GM19328 (cell line): ENCODE data around the gene SRRT.
"Not testable (repeated sequence)": the region's sequence is repeated elsewhere in the genome, so short reads cannot be mapped to it uniquely, and the experiment has no call there.

Experiments used
- ATAC-seq: cut with Tn5 transposase; IDR thresholded peaks from one replicate; pipeline ENCODE4 v1.9.1; 2021; ENCODE audit warnings: mild to moderate bottlenecking, moderate library complexity; ENCODE audit not compliant: unreplicated experiment

SRRT gene

GRCh38 chr7:100893318-100893895, 18.5 kb downstream of the SRRT start:
- ATAC-seq, result no peak

GRCh38 chr7:100893910-100894721, 19.2 kb downstream of the SRRT start:
- ATAC-seq, result no peak

- ATAC-seq, result no peak
Observed at GRCh38 chr7:100894860-100895700, 20.2 kb downstream of the SRRT start.

GRCh38 chr7:100895701-100895955, 20.7 kb downstream of the SRRT start, which contains the start of gene ACHE:
Gene ACHE, minus strand, starts transcription at chr7:100895888. Its CDS starts 1,656 bp downstream, at chr7:100894232.
- no peak for ATAC-seq

- no peak for ATAC-seq
Observed at GRCh38 chr7:100895956-100896731, 21.2 kb downstream of the SRRT start.

GRCh38 chr7:100896732-100897608, 22.1 kb downstream of the SRRT start:
- ATAC-seq, result no peak

- no peak for ATAC-seq
Observed at GRCh38 chr7:100897772-100898454, 23.0 kb downstream of the SRRT start.

- no peak for ATAC-seq
Observed at GRCh38 chr7:100899432-100899831, 24.5 kb downstream of the SRRT start.

GRCh38 chr7:100900978-100901377, 26.1 kb downstream of the SRRT start:
- no peak for ATAC-seq

GRCh38 chr7:100901921-100902332, 27.0 kb downstream of the SRRT start:
- no peak for ATAC-seq

GRCh38 chr7:100902638-100903037, 27.7 kb downstream of the SRRT start:
- no peak for ATAC-seq

GRCh38 chr7:100908512-100908911, 33.6 kb downstream of the SRRT start:
- no peak for ATAC-seq

GRCh38 chr7:100910443-100910842, 35.5 kb downstream of the SRRT start:
- not testable (repeated sequence) for ATAC-seq

GRCh38 chr7:100911484-100911883, 36.6 kb downstream of the SRRT start:
- no peak for ATAC-seq

- ATAC-seq, result no peak
Observed at GRCh38 chr7:100914208-100914878, 39.4 kb downstream of the SRRT start.

GRCh38 chr7:100914879-100915447, 40.1 kb downstream of the SRRT start:
- ATAC-seq, result no peak

GRCh38 chr7:100919335-100919734, 44.4 kb downstream of the SRRT start:
- not testable (repeated sequence) for ATAC-seq

- not testable (repeated sequence) for ATAC-seq
Observed at GRCh38 chr7:100919779-100920437, 45.0 kb downstream of the SRRT start.
